Lung (tissue), 12 donors: ENCODE measurements around the gene MARCHF3. TPM values are rescaled to one million over a fixed set of nuclear protein-coding genes. Genes with fewer than 3 reads are reported as not detected.

Experiments used
- ATAC-seq: fragments of 200-7000 bp; cut with Tn5 transposase; one replicate; pipeline ENCODE4 v1.9.1; 2020; ENCODE audit warnings: moderate number of reproducible peaks; ENCODE audit not compliant: insufficient read depth, low FRiP score
- DNase-seq, 3 donors: peaks; one replicate each; pipeline ENCODE4 v3.0.0-alpha.2; 2013 to 2017
- H3K27ac ChIP-seq, 2 donors: one replicate each; pipeline ENCODE4 v1.5.1; 2013; ENCODE audit warnings: mild to moderate bottlenecking in 2 of 2, moderate library complexity in 2 of 2, control low read depth in 1 of 2, inconsistent platforms in 1 of 2, low read depth in 1 of 2, low read length in 1 of 2
- H3K27me3 ChIP-seq, 3 donors: one replicate each; pipeline ENCODE4 v1.5.1; 2013; ENCODE audit warnings: low read length in 2 of 3; ENCODE audit not compliant: control insufficient read depth in 3 of 3, insufficient read depth in 3 of 3
- H3K36me3 ChIP-seq, 4 donors: one replicate each; pipeline ENCODE4 v1.5.1; 2013; ENCODE audit warnings: low read length in 4 of 4, mild to moderate bottlenecking in 1 of 4, moderate library complexity in 1 of 4; ENCODE audit not compliant: control insufficient read depth in 4 of 4, insufficient read depth in 4 of 4
- H3K4me1 ChIP-seq, 5 donors: one replicate each; pipeline ENCODE4 v1.5.1; 2013; ENCODE audit warnings: low read length in 5 of 5, mild to moderate bottlenecking in 2 of 5, moderate library complexity in 1 of 5; ENCODE audit not compliant: control insufficient read depth in 5 of 5, insufficient read depth in 5 of 5
- H3K4me3 ChIP-seq: one replicate; pipeline ENCODE4 v1.5.1; 2013; ENCODE audit warnings: mild to moderate bottlenecking, control low read depth, moderate library complexity
- H3K9ac ChIP-seq, 2 donors: one replicate each; pipeline ENCODE4 v1.5.1; 2013; ENCODE audit warnings: low read length in 2 of 2, control low read depth in 1 of 2; ENCODE audit not compliant: insufficient read depth in 1 of 2
- H3K9me3 ChIP-seq, 4 donors: one replicate each; pipeline ENCODE4 v1.5.1; 2013; ENCODE audit warnings: low read length in 3 of 4, mild to moderate bottlenecking in 1 of 4, moderate library complexity in 1 of 4; ENCODE audit not compliant: control insufficient read depth in 4 of 4, insufficient read depth in 3 of 4
- CTCF ChIP-seq: IDR thresholded peaks from 2 replicates; pipeline ENCODE4 v1.5.1; 2012; ENCODE audit warnings: mild to moderate bottlenecking; ENCODE audit errors: control extremely low read depth, extremely low read depth
- WGBS, 2 donors: extraction: QIAGEN DNeasy Blood & Tissue Kit; methylation state at CpG; one replicate each; pipeline ENCODE4 v1.1.7; 2013; 5-methylcytosine and 5-hydroxymethylcytosine counted together
- polyA plus RNA-seq, 2 donors: library from polyadenylated mRNA; stranded (reverse); fragments of 200-250 nt; gene quantifications; one replicate each; pipeline ENCODE4 v1.2.1, GENCODE V29; 2013
- total RNA-seq, 2 donors: library from RNA; depleted of rRNA in 1 of 2; stranded (reverse); fragments of >200 nt in 1 of 2; gene quantifications; one replicate each; pipeline ENCODE4 v1.2.1, GENCODE V29; 2014 to 2021
- donor health status: control.
- donor health status: control.
- donor health status: Bipolar disorder and iron deficiency.
- donor health status: healthy.
- donor health status: DM: yes; HTN: yes; CAD: no.

MARCHF3 gene
- total and polyA plus RNA-seq, 4 donors: 3.7 to 17.0 (median 13.1) TPM

DNA sequence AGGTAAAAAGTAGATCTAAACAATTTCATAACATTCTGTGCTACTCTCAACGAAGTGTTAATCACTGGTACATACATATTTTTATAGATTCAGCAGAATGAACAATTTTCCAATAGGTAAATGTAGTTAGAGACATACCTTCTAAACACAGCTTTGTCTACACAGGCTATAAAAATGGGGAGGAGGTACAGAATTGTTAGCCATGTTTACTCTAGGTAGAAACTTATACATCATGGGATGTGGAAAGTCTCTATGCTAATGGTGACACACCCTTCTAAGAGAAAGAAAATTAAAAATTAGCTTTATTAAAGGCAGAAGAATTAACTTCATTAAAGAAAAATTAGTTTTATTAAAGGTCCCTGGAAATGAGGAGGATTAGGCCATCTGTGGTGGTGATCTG lies 31.2 kb upstream of the MARCHF3 start:
- no peak for TF ChIP-seq CTCF
- no peak overlapping the region for H3K4me3 ChIP-seq
- H3K4me1 ChIP-seq: peaks cover 0 to 2% (median 0%) of the 10 kb centered on the region in 5 donors
- DNase-seq (no peak), ATAC-seq (no peak)
- no peak overlapping the region for H3K9ac ChIP-seq
- H3K9me3 ChIP-seq: no peaks in the 10 kb centered on the region
- peaks cover 0 to 5% (median 0%) of the 10 kb centered on the region in 4 donors for H3K36me3 ChIP-seq
- H3K27ac ChIP-seq: no peak overlapping the region
- 91 to 92% methylated on average over 1 of the region's 1 CpG for WGBS, 2 donors
- H3K27me3 ChIP-seq: no peaks in the 10 kb centered on the region

DNA sequence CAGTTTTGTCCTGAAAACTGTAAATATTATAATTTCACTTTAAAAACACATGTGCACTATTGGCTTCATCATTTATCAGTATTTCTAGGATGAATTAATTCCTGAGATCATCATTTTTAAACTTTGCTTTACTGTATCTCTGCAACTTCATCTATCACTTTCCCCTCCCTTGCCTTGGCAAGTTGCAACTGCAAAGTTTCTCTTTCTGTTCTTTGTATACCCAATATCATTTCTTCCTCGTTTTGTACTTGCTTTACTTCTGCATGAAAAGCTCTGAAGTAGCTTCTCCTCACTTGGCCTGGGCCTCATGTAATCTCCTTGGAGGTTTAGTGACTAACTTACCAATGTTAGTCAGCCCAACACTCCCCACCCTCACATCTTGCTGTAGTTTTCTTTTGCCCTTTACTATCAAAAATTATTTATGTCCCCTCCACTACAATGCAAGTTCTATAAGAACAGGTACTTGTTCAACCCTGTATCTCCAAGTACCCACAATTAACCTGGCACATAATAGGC lies 30.2 kb upstream of the MARCHF3 start:
- Histone ChIP-seq H3K9ac (no peak overlapping the region), H3K36me3 (peaks cover 0 to 4% (median 1%) of the 10 kb centered on the region in 4 donors), H3K4me3 (no peak overlapping the region), H3K4me1 (peaks cover 0 to 2% (median 0%) of the 10 kb centered on the region in 5 donors), H3K9me3 (no peaks in the 10 kb centered on the region), H3K27me3 (no peaks in the 10 kb centered on the region), H3K27ac (no peak overlapping the region)
- no peak for TF ChIP-seq CTCF
- WGBS, 2 donors: 61 to 62% methylated on average over 1 of the region's 1 CpG
- no peak for ATAC-seq
- DNase-seq: no peak

DNA sequence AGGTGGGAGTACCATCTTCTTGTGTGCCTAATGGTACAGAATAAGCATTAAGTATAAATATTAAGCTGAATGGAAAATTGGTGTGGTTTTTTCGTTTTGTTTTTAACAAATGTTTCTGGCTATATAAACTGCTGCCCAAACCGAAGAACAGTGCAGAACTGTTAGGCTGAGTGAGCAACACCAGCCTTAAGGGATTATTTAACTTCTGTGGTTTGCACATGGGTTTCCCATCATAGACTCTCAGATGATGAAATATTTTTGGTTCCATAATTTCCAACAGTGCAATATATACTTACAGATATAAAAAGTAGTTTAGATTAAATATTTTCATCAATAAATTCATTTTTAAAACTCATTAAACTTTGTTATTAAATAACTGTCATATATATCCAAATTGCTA lies 26.5 kb upstream of the MARCHF3 start:
- Histone ChIP-seq H3K9me3 (no peaks in the 10 kb centered on the region), H3K36me3 (peaks cover 0 to 4% (median 0%) of the 10 kb centered on the region in 4 donors), H3K27me3 (no peaks in the 10 kb centered on the region), H3K4me1 (peaks cover 0 to 2% (median 0%) of the 10 kb centered on the region in 5 donors), H3K27ac (no peak overlapping the region), H3K4me3 (no peak overlapping the region), H3K9ac (no peak overlapping the region)
- DNase-seq: no peak
- TF ChIP-seq CTCF: no peak
- ATAC-seq: no peak
- 33 to 63% methylated on average over 2 of the region's 2 CpGs for WGBS, 2 donors
